Fibroblast of mammary gland (primary cell): ENCODE data around the gene CCRL2.
"Not testable (repeated sequence)": the region's sequence is repeated elsewhere in the genome, so short reads cannot be mapped to it uniquely, and the experiment has no call there.

Experiments used
- DNase-seq: peaks from one replicate; pipeline ENCODE4 v3.0.0-alpha.2; 2010; ENCODE audit warnings: low read depth
- H3K4me3 ChIP-seq: 2 replicates; pipeline ENCODE4 v1.5.1; 2011; ENCODE audit warnings: low read depth, mild to moderate bottlenecking, low read length, moderate library complexity; ENCODE audit not compliant: control insufficient read depth
- CTCF ChIP-seq: conservative IDR thresholded peaks from 2 replicates; pipeline ENCODE4 v1.5.1; 2011; ENCODE audit warnings: low read depth, low read length, inconsistent platforms; ENCODE audit not compliant: control insufficient read depth, insufficient read depth

The CCRL2 gene

GRCh38 chr3:46417841-46418611, 11.0 kb downstream of the CCRL2 start:
- TF ChIP-seq CTCF = no peak
- DNase-seq = no peak
- no peak overlapping the region for H3K4me3 ChIP-seq

GRCh38 chr3:46419816-46420215, 12.8 kb downstream of the CCRL2 start:
- no peak overlapping the region for H3K4me3 ChIP-seq
- DNase-seq = no peak
- TF ChIP-seq CTCF = no peak

GRCh38 chr3:46420931-46421330, 13.9 kb downstream of the CCRL2 start:
- no peak for DNase-seq
- H3K4me3 ChIP-seq = no peak overlapping the region
- TF ChIP-seq CTCF = no peak

- no peak overlapping the region for H3K4me3 ChIP-seq
- no peak for DNase-seq
- no peak for TF ChIP-seq CTCF
These were observed 15.6 kb downstream of the CCRL2 start for GRCh38 chr3:46422617-46423016.

- H3K4me3 ChIP-seq = no peak overlapping the region
- DNase-seq = peak; percentile 13
- TF ChIP-seq CTCF = no peak
These were observed 16.5 kb downstream of the CCRL2 start for GRCh38 chr3:46423588-46423987.

GRCh38 chr3:46426476-46426875, 19.4 kb downstream of the CCRL2 start:
- DNase-seq, H3K4me3 ChIP-seq: not testable (repeated sequence)

- not testable (repeated sequence) for H3K4me3 ChIP-seq, DNase-seq
These were observed 20.3 kb downstream of the CCRL2 start for GRCh38 chr3:46427404-46427803.
